Measurements from ENCODE around the gene FKBP15. TPM values are rescaled to one million over a fixed set of nuclear protein-coding genes. Genes with fewer than 3 reads are reported as not detected.

The FKBP15 gene
- polyA plus RNA-seq, 3 donors: 28.8 to 32.1 (median 29.4) TPM

- no peak for DNase-seq (ENCODE audit: low read depth in 3 of 3, low spot score in 2 of 3)
Observed at GRCh38 chr9:113186137-113186755, 34.8 kb downstream of the FKBP15 start.

- no peak for DNase-seq (ENCODE audit: low read depth in 3 of 3, low spot score in 2 of 3)
Observed at GRCh38 chr9:113185271-113185670, 35.8 kb downstream of the FKBP15 start.

GRCh38 chr9:113184539-113184938 lies 36.5 kb downstream of the FKBP15 start:
- no peak for DNase-seq (ENCODE audit: low read depth in 3 of 3, low spot score in 2 of 3)

GRCh38 chr9:113183956-113184488 lies 37.1 kb downstream of the FKBP15 start:
- no peak for DNase-seq (ENCODE audit: low read depth in 3 of 3, low spot score in 2 of 3)

DNA sequence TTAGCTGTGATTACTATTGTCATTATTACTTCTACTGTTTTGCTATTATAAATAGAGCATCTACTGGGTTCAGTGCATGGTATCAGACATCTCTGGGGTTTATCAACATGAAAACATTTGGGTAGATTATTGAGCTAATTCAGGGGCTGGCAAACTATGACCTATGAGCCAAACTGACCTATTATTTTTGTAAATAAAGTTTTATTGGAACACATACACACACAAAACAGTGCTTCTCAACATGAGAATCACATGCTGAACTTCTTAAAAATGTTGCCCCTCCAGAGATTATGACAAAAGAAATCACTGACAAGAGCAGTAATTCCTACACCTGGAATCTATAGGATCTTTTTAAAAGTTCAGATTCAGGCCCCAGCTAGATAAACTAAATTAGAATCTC lies 39.9 kb downstream of the FKBP15 start:
- no peak for DNase-seq (ENCODE audit: low read depth in 3 of 3, low spot score in 2 of 3)

DNA sequence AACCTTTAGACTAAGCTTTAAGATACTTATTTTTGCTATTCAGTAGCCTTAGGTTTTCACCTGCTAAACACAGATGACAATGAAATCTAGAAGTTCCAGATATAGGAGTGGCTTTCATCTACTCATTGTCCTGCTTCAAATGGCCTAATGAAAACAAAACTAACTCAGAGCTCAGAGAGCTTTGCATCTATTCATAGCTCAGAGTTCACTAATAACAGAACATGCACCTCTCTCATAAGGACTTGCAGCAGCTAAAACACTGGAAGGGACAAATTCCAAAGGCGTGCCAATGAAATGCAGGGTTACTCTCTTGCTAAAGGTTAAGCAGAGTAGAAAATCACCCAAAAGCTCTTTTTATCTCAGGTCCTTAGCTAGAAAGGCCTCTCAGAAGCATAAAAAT lies 41.2 kb downstream of the FKBP15 start:
- DNase-seq (ENCODE audit: low read depth in 3 of 3, low spot score in 2 of 3): no peak

DNA sequence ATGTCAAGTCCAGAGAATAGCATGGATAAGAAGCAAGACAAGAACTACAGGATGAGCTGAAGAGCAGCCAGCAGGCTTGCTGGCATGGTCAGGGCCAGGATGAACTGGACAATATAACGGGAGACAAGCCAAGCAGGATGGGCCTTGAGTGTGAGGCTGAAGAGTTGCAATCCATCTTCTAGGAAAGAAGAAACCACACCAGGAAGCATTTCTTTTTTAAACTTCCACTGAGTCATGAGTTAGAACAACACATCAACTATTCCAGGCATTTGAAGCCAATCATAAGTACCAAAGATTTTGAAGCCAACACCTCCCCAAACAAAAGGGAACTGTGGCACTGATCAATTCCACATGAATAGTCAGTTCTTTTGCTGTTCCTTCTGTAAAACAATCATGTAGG lies 43.0 kb downstream of the FKBP15 start:
- no peak for DNase-seq (ENCODE audit: low read depth in 3 of 3, low spot score in 2 of 3)

DNA sequence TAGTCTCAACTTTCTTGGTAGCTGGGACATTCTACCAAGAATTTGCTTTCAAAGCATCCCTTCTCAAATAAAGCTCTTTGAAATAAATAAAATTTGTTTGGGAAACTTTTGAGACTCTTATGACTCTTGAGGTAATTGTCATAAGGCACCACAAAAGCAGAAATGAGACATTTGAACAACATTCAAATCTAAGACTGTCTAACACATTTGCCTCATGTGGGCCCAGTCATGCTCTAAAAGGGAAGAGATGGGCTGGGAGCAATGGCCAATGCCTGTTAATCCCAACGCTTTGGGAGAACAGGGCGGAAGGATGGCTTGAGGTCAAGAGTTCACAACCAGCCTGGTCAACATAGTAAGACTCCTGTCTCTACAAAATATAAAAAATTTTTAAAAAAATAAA lies 43.8 kb downstream of the FKBP15 start:
- no peak for DNase-seq (ENCODE audit: low read depth in 3 of 3, low spot score in 2 of 3)

- no peak for DNase-seq (ENCODE audit: low read depth in 3 of 3, low spot score in 2 of 3)
Observed at GRCh38 chr9:113176803-113177202, 44.3 kb downstream of the FKBP15 start.

- no peak for DNase-seq (ENCODE audit: low read depth in 3 of 3, low spot score in 2 of 3)
Observed at GRCh38 chr9:113173341-113173740, 47.7 kb downstream of the FKBP15 start.

DNA sequence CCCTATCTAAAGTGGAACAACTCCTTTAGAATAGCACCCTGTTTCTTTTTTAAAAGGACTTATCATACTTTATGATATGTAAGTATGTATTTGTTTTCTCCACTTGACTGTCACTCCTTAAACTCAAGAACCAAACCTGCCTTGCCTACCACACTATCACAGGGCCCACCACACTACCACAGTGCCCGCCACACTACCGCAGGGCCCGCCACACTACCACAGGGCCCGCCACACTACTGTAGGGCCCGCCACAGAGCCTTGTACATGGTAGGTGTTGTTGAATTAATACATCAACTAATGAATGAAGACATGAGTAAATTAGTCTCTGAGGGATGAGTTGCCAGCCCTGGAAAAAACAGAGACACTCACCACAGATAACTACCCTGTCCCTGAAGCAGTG lies 52.3 kb downstream of the FKBP15 start:
- DNase-seq (ENCODE audit: low read depth in 3 of 3, low spot score in 2 of 3): no peak

DNA sequence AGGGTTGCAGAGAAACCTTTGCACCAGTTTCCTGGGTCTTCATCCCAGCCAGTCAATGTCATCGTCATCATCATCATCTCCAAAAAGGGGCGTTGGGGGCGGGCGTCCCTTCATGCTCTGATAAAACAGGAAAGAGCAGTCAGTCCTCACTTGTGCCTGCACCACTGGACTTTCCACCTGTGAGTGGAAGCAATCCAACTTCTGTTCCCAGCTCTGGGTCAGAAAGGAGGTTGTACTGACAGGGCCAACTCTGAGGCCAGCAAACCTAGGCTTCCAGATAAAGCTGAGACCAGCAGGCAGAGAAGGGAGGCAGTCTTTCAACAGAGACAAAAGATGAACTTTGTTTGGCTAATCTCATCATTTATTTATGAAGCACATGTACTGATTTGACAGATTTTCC lies 55.0 kb downstream of the FKBP15 start:
- no peak for DNase-seq (ENCODE audit: low read depth in 3 of 3, low spot score in 2 of 3)

- DNase-seq (ENCODE audit: low read depth in 3 of 3, low spot score in 2 of 3): no peak
Observed at GRCh38 chr9:113164536-113165300, 56.4 kb downstream of the FKBP15 start.

DNA sequence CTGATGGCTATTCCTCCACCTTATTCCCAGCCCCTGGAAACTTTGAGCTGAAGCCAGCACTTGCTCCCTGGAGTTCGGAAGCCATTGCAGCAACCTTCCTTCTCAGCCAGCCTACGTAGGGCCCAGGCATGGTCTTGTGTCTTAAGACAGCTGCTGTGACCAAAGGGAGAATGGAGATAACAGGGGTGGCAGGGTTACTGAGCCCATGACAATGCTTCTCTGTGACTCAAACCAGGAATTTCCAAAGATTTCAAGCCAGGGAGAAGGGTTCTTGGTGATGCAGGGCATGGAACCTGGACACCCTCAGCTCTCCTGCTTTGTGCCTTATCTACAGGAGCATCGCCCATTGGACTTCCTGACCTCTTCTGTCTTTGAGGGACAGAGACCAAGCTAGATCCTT lies 58.1 kb downstream of the FKBP15 start:
- DNase-seq (ENCODE audit: low read depth in 3 of 3, low spot score in 2 of 3): no peak

DNA sequence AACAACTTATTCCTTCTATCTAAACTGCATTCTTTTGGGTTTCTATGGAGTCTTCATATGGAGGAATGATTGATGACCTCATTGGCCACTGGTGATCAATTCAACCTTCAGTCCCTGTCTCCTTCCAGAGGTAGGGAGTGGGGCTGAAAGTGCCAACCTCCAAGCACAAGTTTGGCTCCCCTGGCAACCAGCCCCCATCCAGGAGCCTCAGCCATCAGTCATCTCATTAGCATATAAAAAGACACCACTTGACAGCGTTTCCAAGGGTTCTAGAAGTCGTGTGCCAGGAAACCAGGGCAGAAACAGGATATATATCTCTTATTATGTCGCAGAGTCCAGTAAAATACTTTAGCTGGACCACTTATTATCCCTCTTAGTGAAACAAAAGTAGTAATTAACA lies 60.5 kb downstream of the FKBP15 start:
- no peak for DNase-seq (ENCODE audit: low read depth in 3 of 3, low spot score in 2 of 3)

- DNase-seq (ENCODE audit: low read depth in 3 of 3, low spot score in 2 of 3): no peak
Observed at GRCh38 chr9:113158446-113158845, 62.6 kb downstream of the FKBP15 start.

DNA sequence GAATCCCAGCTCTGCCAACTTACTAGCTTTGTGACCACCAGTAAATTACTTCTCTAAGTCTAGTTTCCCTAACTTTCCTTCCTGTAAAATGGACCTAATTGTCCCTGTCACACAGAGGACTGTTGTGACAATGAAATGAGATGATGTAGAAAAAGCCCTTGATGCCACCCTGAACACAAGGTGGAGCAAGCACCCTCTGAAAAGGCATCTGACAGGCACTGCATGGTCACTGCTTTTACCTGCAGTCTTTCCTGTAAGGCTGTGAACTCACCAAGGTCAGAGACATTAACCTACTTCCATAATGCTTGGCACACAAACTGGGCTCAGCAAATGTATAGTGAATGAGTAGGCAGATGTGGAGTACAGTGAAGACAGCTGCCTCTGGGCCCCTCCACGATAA lies 64.2 kb downstream of the FKBP15 start:
- no peak for DNase-seq (ENCODE audit: low read depth in 3 of 3, low spot score in 2 of 3)

GRCh38 chr9:113155911-113156588 lies 65.0 kb downstream of the FKBP15 start:
- DNase-seq (ENCODE audit: low read depth in 3 of 3, low spot score in 2 of 3): no peak

DNA sequence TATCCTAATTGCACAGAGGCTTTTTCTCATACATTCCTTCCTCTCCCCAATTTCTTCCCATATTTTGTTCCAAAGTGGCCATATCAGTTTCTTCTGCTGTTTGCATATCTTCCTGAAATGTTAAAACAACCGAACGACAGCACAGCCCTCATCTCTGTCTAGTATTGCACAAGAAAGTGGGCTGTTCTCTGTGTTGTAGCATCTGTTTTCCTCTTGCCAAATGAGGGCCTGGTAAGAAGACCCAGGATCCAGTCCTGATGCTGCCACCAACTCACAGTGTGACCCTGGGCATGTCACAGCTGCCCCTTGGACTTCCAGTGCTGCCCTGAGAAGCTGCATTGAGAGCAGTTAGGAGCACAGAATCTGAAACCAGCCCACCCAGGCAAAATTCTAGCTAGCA lies 66.1 kb downstream of the FKBP15 start:
- no peak for DNase-seq (ENCODE audit: low read depth in 3 of 3, low spot score in 2 of 3)

- DNase-seq (ENCODE audit: low read depth in 3 of 3, low spot score in 2 of 3): no peak
Observed at GRCh38 chr9:113154471-113154870, 66.6 kb downstream of the FKBP15 start.

DNA sequence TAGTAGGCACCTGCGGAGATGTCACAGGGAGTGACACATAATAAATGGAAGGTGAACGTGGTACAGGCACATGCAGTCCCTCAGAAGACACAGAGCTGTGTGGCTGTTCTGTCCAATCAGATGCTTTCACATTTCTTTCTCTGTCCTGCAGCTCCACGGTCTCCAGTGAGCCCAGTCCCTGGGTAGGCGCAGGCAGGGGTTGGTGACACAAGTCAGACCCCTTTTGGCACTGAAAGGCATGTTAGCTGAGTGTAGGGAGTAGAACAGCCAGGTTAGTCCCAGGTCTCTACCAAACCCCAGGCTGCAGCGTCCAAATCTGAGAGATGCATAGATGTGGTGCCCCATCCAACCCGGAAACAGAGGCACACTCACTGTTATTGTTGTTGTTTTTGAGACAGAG lies 67.5 kb downstream of the FKBP15 start:
- no peak for DNase-seq (ENCODE audit: low read depth in 3 of 3, low spot score in 2 of 3)

DNA sequence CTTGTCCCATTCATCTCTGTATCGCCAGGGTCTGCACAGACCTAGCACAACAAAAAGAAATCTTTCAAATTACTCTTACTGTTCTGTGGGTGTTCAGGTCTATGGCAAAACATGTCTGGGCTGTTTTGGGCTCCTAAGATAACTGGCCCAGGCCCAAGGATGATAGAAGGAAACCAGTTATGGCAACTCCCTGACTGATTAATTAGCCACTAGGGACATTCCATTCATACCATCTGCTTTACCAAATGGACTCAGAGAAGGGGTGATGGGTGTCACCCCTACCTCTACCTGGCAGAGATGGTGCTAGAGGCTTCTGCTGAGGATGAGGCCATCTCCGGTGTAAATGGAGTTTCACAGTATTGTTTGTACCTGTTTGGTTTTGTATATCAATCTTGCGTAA lies 68.4 kb downstream of the FKBP15 start:
- DNase-seq (ENCODE audit: low read depth in 3 of 3, low spot score in 2 of 3): no peak

Data from right renal cortex interstitium (tissue), 3 donors.